Liver (tissue), 9 donors: ENCODE measurements around the gene PZP. TPM values are rescaled to one million over a fixed set of nuclear protein-coding genes. Genes with fewer than 3 reads are reported as not detected.

Source experiments
- DNase-seq: peaks from one replicate; pipeline ENCODE4 v3.0.0-alpha.2; 2017; ENCODE audit warnings: low spot score
- H3K27ac ChIP-seq, 2 donors: one replicate each; pipeline ENCODE4 v1.7.0; 2013; ENCODE audit warnings: inconsistent platforms in 2 of 2, low read length in 2 of 2, control low read depth in 1 of 2, low read depth in 1 of 2, mild to moderate bottlenecking in 1 of 2
- H3K27me3 ChIP-seq, 4 donors: one replicate each; pipeline versions ENCODE4 v1.6.1 to v1.7.0; 2013; ENCODE audit warnings: low read length in 3 of 4, inconsistent platforms in 1 of 4, mild to moderate bottlenecking in 1 of 4, moderate library complexity in 1 of 4; ENCODE audit not compliant: control insufficient read depth in 4 of 4, insufficient read depth in 4 of 4
- H3K36me3 ChIP-seq, 4 donors: one replicate each; pipeline versions ENCODE4 v1.6.1 to v1.7.0; 2013; ENCODE audit warnings: low read length in 3 of 4, mild to moderate bottlenecking in 3 of 4, low read depth in 1 of 4, moderate library complexity in 1 of 4; ENCODE audit not compliant: control insufficient read depth in 4 of 4, insufficient read depth in 3 of 4
- H3K4me1 ChIP-seq, 4 donors: one replicate each; pipeline versions ENCODE4 v1.6.1 to v1.7.0; 2013; ENCODE audit warnings: low read length in 3 of 4, mild to moderate bottlenecking in 3 of 4, moderate library complexity in 1 of 4; ENCODE audit not compliant: control insufficient read depth in 4 of 4, insufficient read depth in 4 of 4
- H3K4me3 ChIP-seq, 3 donors: one replicate each; pipeline versions ENCODE4 v1.6.1 to v1.7.0; 2013; ENCODE audit warnings: low read length in 3 of 3, control low read depth in 1 of 3, low read depth in 1 of 3, mild to moderate bottlenecking in 1 of 3
- H3K9ac ChIP-seq, 2 donors: one replicate each; pipeline ENCODE4 v1.7.0; 2013; ENCODE audit warnings: low read length in 2 of 2, mild to moderate bottlenecking in 2 of 2, moderate library complexity in 2 of 2, control low read depth in 1 of 2, low read depth in 1 of 2
- H3K9me3 ChIP-seq, 4 donors: one replicate each; pipeline versions ENCODE4 v1.6.1 to v1.7.0; 2013; ENCODE audit warnings: low read length in 3 of 4; ENCODE audit not compliant: control insufficient read depth in 4 of 4
- EGR1 ChIP-seq, 2 donors: IDR thresholded peaks; 2 replicates each; pipeline ENCODE4 v1.6.1; 2016 to 2018; ENCODE audit warnings: antibody characterized with exemption in 2 of 2, low read depth in 2 of 2
- FOXA1 ChIP-seq: IDR thresholded peaks from 2 replicates; pipeline ENCODE4 v1.6.1; 2016; ENCODE audit warnings: antibody characterized with exemption
- FOXA2 ChIP-seq: IDR thresholded peaks from 2 replicates; pipeline ENCODE4 v1.6.1; 2016; ENCODE audit warnings: antibody characterized with exemption
- GABPA ChIP-seq, 2 donors: IDR thresholded peaks in 1 of 2; conservative IDR thresholded peaks in 1 of 2; 2 replicates each; pipeline ENCODE4 v1.6.1; 2016; ENCODE audit warnings: antibody characterized with exemption in 2 of 2, mild to moderate bottlenecking in 1 of 2, moderate library complexity in 1 of 2
- HNF4A ChIP-seq, 2 donors: conservative IDR thresholded peaks; 2 replicates each; pipeline ENCODE4 v1.6.1; 2016; ENCODE audit warnings: antibody characterized with exemption in 2 of 2, mild to moderate bottlenecking in 2 of 2
- JUND ChIP-seq, 2 donors: IDR thresholded peaks; 2 replicates each; pipeline ENCODE4 v1.6.1; 2016; ENCODE audit warnings: antibody characterized with exemption in 2 of 2
- NR2F2 ChIP-seq: IDR thresholded peaks from 2 replicates; pipeline ENCODE4 v1.6.1; 2016; ENCODE audit warnings: antibody characterized with exemption
- RAD21 ChIP-seq, 2 donors: IDR thresholded peaks; 2 replicates each; pipeline ENCODE4 v1.6.1; 2016; ENCODE audit warnings: antibody characterized with exemption in 2 of 2, mild to moderate bottlenecking in 2 of 2
- RXRA ChIP-seq, 2 donors: IDR thresholded peaks; 2 replicates each; pipeline ENCODE4 v1.6.1; 2017 to 2018; ENCODE audit warnings: antibody characterized with exemption in 2 of 2, mild to moderate bottlenecking in 1 of 2
- SP1 ChIP-seq: IDR thresholded peaks from 2 replicates; pipeline ENCODE4 v1.6.1; 2018; ENCODE audit warnings: antibody characterized with exemption, mild to moderate bottlenecking
- TAF1 ChIP-seq: conservative IDR thresholded peaks from 2 replicates; pipeline ENCODE4 v1.6.1; 2016; ENCODE audit warnings: antibody characterized with exemption, mild to moderate bottlenecking
- YY1 ChIP-seq: IDR thresholded peaks from 2 replicates; pipeline ENCODE4 v1.6.1; 2016; ENCODE audit warnings: antibody characterized with exemption, mild to moderate bottlenecking
- WGBS: extraction: QIAGEN DNeasy Blood & Tissue Kit; methylation state at CpG from one replicate; pipeline ENCODE4 v1.1.7; 2013; 5-methylcytosine and 5-hydroxymethylcytosine counted together
- polyA plus RNA-seq, 2 donors: library from polyadenylated mRNA; stranded (reverse) in 1 of 2; unstranded in 1 of 2; fragments of 200-250 nt in 1 of 2; fragments of >200 nt in 1 of 2; fragmentation: Nextera tagmentation in 1 of 2; extraction: Ambion mirVana in 1 of 2; gene quantifications; one replicate each; pipeline versions ENCODE4 v1.2.1 to v1.2.3, GENCODE V29; 2013 to 2015
- total RNA-seq, 2 donors: library from RNA; depleted of rRNA; stranded (reverse); fragments of >200 nt; gene quantifications; one replicate each; pipeline ENCODE4 v1.2.3, GENCODE V29; 2014
- TF ChIP-seq, protein P1 (sequence below): IDR thresholded peaks from 2 replicates; pipeline ENCODE4 v1.6.1; 2016; ENCODE audit warnings: antibody characterized with exemption
- TF ChIP-seq, protein P2 (sequence below): IDR thresholded peaks from 2 replicates; pipeline ENCODE4 v1.6.1; 2016; ENCODE audit warnings: antibody characterized with exemption, mild to moderate bottlenecking
- TF ChIP-seq, protein P3 (sequence below): IDR thresholded peaks from 2 replicates; pipeline ENCODE4 v1.6.1; 2016; ENCODE audit warnings: antibody characterized with exemption
- TF ChIP-seq, protein P4 (sequence below): fragments of 150-350 bp; IDR thresholded peaks from 2 replicates; pipeline ENCODE4 v1.5.1; 2017; ENCODE audit warnings: improper control_type of control experiment, low read depth, low read length; ENCODE audit not compliant: missing input control
- TF ChIP-seq, protein P5 (sequence below): IDR thresholded peaks from 2 replicates; pipeline ENCODE4 v1.6.1; 2016; ENCODE audit warnings: antibody characterized with exemption
- donor health status: healthy.
- donor health status: healthy.
- donor health status: healthy.
- donor health status: healthy.
- donor health status: healthy.

PZP gene
- total and polyA plus RNA-seq, 4 donors: 0.05 to 18.7 (median 2.8) TPM

DNA sequence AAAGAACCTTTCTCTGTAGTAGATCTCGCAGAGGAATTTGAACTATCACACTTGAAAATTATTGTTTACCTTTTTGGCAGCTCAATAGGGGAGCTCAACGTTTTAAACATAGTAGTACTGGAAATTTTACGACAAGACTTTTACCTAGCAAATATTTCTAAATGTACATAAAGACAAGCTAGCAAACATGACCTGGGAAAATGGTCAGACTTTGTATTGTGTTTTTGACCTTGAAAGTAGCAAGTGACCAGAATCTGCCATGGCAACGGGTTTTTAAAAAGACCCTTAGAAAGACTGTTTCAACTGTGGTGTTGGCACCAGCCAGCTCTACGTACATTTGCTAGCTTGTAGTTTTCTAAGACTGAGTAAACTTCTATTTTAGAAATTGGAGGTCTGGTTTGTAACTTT lies 72.3 kb downstream of the PZP start:
- Histone ChIP-seq H3K9ac (peak overlapping the region in 1 of 2 donors; percentile 43), H3K27ac (peak overlapping the region; percentile 32 to 54), H3K4me3 (peak overlapping the region in 2 of 3 donors; percentile 14 to 32), H3K36me3 (no peaks in the 10 kb centered on the region), H3K9me3 (no peaks in the 10 kb centered on the region), H3K4me1 (peaks cover 2 to 40% (median 27%) of the 10 kb centered on the region in 4 donors), H3K27me3 (no peaks in the 10 kb centered on the region)
- TF ChIP-seq YY1 (no peak), FOXA1 (no peak), EGR1 (IDR thresholded peaks at IDR 0.05; ENCODE audit: low read depth in 2 of 2) (no peak), RXRA (IDR thresholded peaks at IDR 0.05) (peak in 1 of 2 donors; percentile 65), HNF4A (conservative IDR thresholded peaks at IDR 0.05) (peak; percentile 54 to 73), FOXA2 (peak; percentile 46)
- TF ChIP-seq, protein P1, sequence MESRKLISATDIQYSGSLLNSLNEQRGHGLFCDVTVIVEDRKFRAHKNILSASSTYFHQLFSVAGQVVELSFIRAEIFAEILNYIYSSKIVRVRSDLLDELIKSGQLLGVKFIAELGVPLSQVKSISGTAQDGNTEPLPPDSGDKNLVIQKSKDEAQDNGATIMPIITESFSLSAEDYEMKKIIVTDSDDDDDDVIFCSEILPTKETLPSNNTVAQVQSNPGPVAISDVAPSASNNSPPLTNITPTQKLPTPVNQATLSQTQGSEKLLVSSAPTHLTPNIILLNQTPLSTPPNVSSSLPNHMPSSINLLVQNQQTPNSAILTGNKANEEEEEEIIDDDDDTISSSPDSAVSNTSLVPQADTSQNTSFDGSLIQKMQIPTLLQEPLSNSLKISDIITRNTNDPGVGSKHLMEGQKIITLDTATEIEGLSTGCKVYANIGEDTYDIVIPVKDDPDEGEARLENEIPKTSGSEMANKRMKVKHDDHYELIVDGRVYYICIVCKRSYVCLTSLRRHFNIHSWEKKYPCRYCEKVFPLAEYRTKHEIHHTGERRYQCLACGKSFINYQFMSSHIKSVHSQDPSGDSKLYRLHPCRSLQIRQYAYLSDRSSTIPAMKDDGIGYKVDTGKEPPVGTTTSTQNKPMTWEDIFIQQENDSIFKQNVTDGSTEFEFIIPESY: peak; percentile 57
- TF ChIP-seq, protein P2, sequence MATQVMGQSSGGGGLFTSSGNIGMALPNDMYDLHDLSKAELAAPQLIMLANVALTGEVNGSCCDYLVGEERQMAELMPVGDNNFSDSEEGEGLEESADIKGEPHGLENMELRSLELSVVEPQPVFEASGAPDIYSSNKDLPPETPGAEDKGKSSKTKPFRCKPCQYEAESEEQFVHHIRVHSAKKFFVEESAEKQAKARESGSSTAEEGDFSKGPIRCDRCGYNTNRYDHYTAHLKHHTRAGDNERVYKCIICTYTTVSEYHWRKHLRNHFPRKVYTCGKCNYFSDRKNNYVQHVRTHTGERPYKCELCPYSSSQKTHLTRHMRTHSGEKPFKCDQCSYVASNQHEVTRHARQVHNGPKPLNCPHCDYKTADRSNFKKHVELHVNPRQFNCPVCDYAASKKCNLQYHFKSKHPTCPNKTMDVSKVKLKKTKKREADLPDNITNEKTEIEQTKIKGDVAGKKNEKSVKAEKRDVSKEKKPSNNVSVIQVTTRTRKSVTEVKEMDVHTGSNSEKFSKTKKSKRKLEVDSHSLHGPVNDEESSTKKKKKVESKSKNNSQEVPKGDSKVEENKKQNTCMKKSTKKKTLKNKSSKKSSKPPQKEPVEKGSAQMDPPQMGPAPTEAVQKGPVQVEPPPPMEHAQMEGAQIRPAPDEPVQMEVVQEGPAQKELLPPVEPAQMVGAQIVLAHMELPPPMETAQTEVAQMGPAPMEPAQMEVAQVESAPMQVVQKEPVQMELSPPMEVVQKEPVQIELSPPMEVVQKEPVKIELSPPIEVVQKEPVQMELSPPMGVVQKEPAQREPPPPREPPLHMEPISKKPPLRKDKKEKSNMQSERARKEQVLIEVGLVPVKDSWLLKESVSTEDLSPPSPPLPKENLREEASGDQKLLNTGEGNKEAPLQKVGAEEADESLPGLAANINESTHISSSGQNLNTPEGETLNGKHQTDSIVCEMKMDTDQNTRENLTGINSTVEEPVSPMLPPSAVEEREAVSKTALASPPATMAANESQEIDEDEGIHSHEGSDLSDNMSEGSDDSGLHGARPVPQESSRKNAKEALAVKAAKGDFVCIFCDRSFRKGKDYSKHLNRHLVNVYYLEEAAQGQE: no peak
- no peak for DNase-seq
- 36% methylated on average over 5 of the region's 5 CpGs for WGBS

DNA sequence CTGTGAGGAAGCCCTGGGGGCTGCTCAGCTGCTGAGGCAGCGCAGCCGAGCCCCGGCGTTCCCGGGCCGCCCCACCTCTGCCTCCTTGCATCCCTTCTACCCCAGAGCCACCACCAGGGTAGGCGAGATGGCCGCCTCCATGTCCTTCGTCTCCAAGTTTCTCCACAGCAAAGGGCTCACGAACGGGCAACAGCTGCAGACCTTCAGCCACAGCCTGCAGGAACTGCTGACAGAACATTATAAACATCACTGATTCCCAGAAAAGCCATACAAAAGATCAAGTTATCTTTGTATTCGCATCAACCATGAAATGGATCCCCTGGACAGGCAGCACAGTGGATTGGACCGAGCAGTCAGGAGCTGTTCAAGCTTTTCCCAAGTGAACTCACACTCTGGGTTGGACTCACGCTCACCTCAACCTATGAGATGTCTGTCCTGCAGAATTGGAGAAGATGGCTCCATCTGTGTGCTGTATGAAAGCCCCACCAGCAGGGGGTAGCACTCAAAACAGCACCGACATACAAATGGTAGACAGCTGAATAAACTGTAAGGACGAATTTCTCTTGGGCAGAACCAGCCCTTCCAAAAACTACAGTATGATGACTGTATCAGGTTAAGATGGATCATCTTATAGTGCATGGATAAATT lies 73.1 kb downstream of the PZP start:
- no peak for DNase-seq

More for the DNA sequence above, 73.1 kb downstream of the PZP start:
- 76% methylated on average over 16 of the region's 16 CpGs for WGBS
- Histone ChIP-seq H3K27me3 (no peaks in the 10 kb centered on the region), H3K9me3 (no peaks in the 10 kb centered on the region), H3K4me1 (peaks cover 2 to 40% (median 27%) of the 10 kb centered on the region in 4 donors), H3K36me3 (no peaks in the 10 kb centered on the region), H3K9ac (no peak overlapping the region), H3K4me3 (peak overlapping the region in 1 of 3 donors; percentile 32), H3K27ac (peak overlapping the region in 1 of 2 donors; percentile 33)
- TF ChIP-seq, protein P1: no peak
- TF ChIP-seq TAF1 (no peak), SP1 (no peak), NR2F2 (no peak), FOXA2 (no peak), GABPA (IDR thresholded peaks at IDR 0.05 in 1 of 2, conservative IDR thresholded peaks at IDR 0.05 in 1 of 2) (no peak), EGR1 (IDR thresholded peaks at IDR 0.05; ENCODE audit: low read depth in 2 of 2) (no peak), YY1 (peak; percentile 48), HNF4A (conservative IDR thresholded peaks at IDR 0.05) (no peak), JUND (IDR thresholded peaks at IDR 0.05) (no peak), RXRA (IDR thresholded peaks at IDR 0.05) (peak in 1 of 2 donors; percentile 20), RAD21 (IDR thresholded peaks at IDR 0.05) (peak; percentile 70 to 81)
- TF ChIP-seq, protein P2: no peak
- TF ChIP-seq, protein P3, sequence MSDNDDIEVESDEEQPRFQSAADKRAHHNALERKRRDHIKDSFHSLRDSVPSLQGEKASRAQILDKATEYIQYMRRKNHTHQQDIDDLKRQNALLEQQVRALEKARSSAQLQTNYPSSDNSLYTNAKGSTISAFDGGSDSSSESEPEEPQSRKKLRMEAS: no peak
- TF ChIP-seq, protein P4, sequence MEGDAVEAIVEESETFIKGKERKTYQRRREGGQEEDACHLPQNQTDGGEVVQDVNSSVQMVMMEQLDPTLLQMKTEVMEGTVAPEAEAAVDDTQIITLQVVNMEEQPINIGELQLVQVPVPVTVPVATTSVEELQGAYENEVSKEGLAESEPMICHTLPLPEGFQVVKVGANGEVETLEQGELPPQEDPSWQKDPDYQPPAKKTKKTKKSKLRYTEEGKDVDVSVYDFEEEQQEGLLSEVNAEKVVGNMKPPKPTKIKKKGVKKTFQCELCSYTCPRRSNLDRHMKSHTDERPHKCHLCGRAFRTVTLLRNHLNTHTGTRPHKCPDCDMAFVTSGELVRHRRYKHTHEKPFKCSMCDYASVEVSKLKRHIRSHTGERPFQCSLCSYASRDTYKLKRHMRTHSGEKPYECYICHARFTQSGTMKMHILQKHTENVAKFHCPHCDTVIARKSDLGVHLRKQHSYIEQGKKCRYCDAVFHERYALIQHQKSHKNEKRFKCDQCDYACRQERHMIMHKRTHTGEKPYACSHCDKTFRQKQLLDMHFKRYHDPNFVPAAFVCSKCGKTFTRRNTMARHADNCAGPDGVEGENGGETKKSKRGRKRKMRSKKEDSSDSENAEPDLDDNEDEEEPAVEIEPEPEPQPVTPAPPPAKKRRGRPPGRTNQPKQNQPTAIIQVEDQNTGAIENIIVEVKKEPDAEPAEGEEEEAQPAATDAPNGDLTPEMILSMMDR: peak; percentile 55
- TF ChIP-seq, protein P5, sequence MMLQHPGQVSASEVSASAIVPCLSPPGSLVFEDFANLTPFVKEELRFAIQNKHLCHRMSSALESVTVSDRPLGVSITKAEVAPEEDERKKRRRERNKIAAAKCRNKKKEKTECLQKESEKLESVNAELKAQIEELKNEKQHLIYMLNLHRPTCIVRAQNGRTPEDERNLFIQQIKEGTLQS: no peak
